Psoas muscle (tissue), 8 donors: ENCODE results near the gene ZP4. TPM values are rescaled to one million over a fixed set of nuclear protein-coding genes. Genes with fewer than 3 reads are reported as not detected.

Source experiments
- ATAC-seq, 4 donors: fragments of 200-7000 bp; cut with Tn5 transposase; one replicate each; pipeline ENCODE4 v1.9.1; 2020; ENCODE audit warnings: moderate library complexity in 3 of 4, mild to moderate bottlenecking in 2 of 4
- DNase-seq, 2 donors: peaks; one replicate each; pipeline ENCODE4 v3.0.0-alpha.2; 2020
- H3K27ac ChIP-seq: fragments of 200-600 bp; one replicate; pipeline ENCODE4 v1.8.0; 2022
- H3K27me3 ChIP-seq, 3 donors: fragments of 200-600 bp in 1 of 3; one replicate each; pipeline versions ENCODE4 v1.6.1 to v1.8.0; 2013 to 2022; ENCODE audit warnings: low read length in 2 of 3, mild to moderate bottlenecking in 2 of 3, moderate library complexity in 1 of 3; ENCODE audit not compliant: insufficient read depth in 3 of 3
- H3K36me3 ChIP-seq, 2 donors: fragments of 200-600 bp in 1 of 2; one replicate each; pipeline versions ENCODE4 v1.6.1 to v1.8.0; 2013 to 2022; ENCODE audit warnings: low read depth in 1 of 2, mild to moderate bottlenecking in 1 of 2, moderate library complexity in 1 of 2; ENCODE audit not compliant: insufficient read depth in 1 of 2
- H3K4me1 ChIP-seq: fragments of 200-600 bp; one replicate; pipeline ENCODE4 v1.8.0; 2022
- H3K4me3 ChIP-seq: fragments of 200-600 bp; one replicate; pipeline ENCODE4 v1.8.0; 2022; ENCODE audit warnings: mild to moderate bottlenecking
- H3K9me3 ChIP-seq: fragments of 200-600 bp; one replicate; pipeline ENCODE4 v1.8.0; 2022
- CTCF ChIP-seq: fragments of 200-600 bp; IDR thresholded peaks from one replicate; pipeline ENCODE4 v1.8.0; 2022; ENCODE audit warnings: antibody characterized with exemption
- WGBS, 3 donors: extraction: QIAGEN DNeasy Blood & Tissue Kit; methylation state at CpG; one replicate each; pipeline versions ENCODE4 v1.1.6 to v1.1.7; 2013; 5-methylcytosine and 5-hydroxymethylcytosine counted together
- intact Hi-C, 2 donors: fragments of 100-400 bp; cut with DNase I; formaldehyde crosslinking; loops; one replicate each; pipeline versions ENCODE4 v1.11.0 to v1.14.2; 2022
- polyA plus RNA-seq, 3 donors: library from polyadenylated mRNA; stranded (reverse); fragments of 200-250 nt; gene quantifications; one replicate each; pipeline ENCODE4 v1.2.3, GENCODE V29; 2013
- total RNA-seq, 4 donors: library from RNA; stranded (reverse); fragmentation: NEBNext Ultra II Directional in 2 of 4; extraction: Animal tissue kit (Norgen Biotek cat#: 25700) in 2 of 4; gene quantifications; one replicate each; pipeline versions ENCODE4 v1.2.1 to v1.2.4, GENCODE V29; 2021 to 2023
- donor health status: healthy with polysubstance abuse.
- donor health status: DM: no; HTN: no; CAD: no; lungs with moderate emphysema.
- donor health status: Bipolar disorder and iron deficiency.
- donor health status: healthy.
- donor health status: DM: yes; HTN: yes; CAD: no.
- donor health status: DM: no; HTN: no; CAD: no.
- donor health status: DM: no; HTN: no; CAD: no.
- donor health status: DM: yes; HTN: yes; CAD: no.

Gene ZP4
- total and polyA plus RNA-seq, 7 donors, result not detected

- Histone ChIP-seq H3K4me3 (no peak overlapping the region), H3K27ac (no peak overlapping the region), H3K36me3 (no peaks in the 10 kb centered on the region), H3K9me3 (no peaks in the 10 kb centered on the region), H3K4me1 (no peaks in the 10 kb centered on the region), H3K27me3 (no peaks in the 10 kb centered on the region)
- 34 to 93% (median 93%) methylated on average over 1 of the region's 1 CpG for WGBS, 3 donors
- ATAC-seq, result no peak
- DNase-seq, result no peak
- intact Hi-C loops, result no loop called here
- no peak for TF ChIP-seq CTCF
Measured at GRCh38 chr1:237878406-237878805, 12.3 kb downstream of the ZP4 start.

DNA sequence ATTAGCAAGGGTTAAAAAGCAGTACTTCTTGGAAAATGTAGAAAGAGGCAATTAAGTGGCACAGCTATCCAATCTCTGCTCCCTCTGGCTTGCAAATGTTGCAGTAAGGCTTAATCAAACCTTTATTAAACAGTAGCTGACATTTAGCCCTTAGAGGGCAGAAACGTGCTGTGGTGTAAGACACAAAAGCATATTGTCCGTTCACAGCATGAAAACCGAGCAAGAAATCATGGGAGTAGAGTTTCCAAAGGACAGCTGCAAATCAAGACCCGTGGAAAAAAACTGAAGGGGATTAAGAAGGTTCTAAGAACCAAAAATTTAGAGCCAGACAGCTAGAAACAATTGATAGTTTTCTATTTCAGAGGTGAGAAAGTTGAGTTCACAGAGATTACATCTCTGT lies 13.1 kb downstream of the ZP4 start:
- H3K36me3 ChIP-seq, result no peaks in the 10 kb centered on the region
- no peak overlapping the region for H3K27ac ChIP-seq
- no peaks in the 10 kb centered on the region for H3K9me3 ChIP-seq
- TF ChIP-seq CTCF, result no peak
- no peaks in the 10 kb centered on the region for H3K27me3 ChIP-seq
- 7 to 15% (median 13%) methylated on average over 4 of the region's 4 CpGs for WGBS, 3 donors
- ATAC-seq (no peak), DNase-seq (no peak)
- no peak overlapping the region for H3K4me3 ChIP-seq
- no peaks in the 10 kb centered on the region for H3K4me1 ChIP-seq
- intact Hi-C loops, result no loop called here

DNA sequence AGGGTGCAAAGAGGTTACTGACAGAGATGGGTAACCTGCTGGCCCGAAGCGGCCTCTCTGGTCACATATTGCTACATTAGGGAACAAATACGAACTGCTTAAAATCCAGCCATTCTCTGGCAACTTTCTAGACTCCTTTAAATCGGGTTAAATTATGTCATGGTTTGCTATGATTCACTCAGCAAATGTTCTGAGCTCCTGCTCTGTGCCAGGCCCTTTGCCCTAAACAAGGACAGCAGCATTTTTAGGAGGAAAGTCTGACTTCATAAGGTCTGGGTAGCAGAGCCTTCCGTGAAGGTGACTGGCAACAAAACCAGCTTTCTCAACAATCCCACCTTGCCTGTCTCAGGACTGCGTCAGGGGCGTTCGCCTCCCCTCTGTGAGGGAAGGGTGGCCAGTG lies 15.4 kb downstream of the ZP4 start:
- intact Hi-C loops, result no loop called here
- WGBS, 3 donors, result 54 to 76% (median 56%) methylated on average over 8 of the region's 8 CpGs
- no peak for ATAC-seq

GRCh38 chr1:237873487-237874211 lies 17.1 kb downstream of the ZP4 start:
- TF ChIP-seq CTCF, result no peak
- DNase-seq (no peak), ATAC-seq (no peak)
- 61 to 69% (median 63%) methylated on average over 4 of the region's 4 CpGs for whole genome bisulfite sequencing, 3 donors
- no peaks in the 10 kb centered on the region for H3K27me3 ChIP-seq
- no peak overlapping the region for H3K4me3 ChIP-seq
- H3K36me3 ChIP-seq, result no peaks in the 10 kb centered on the region
- no peaks in the 10 kb centered on the region for H3K9me3 ChIP-seq
- no peaks in the 10 kb centered on the region for H3K4me1 ChIP-seq
- H3K27ac ChIP-seq, result no peak overlapping the region
- intact Hi-C loops, result no loop called here

More for the DNA sequence above, 15.4 kb downstream of the ZP4 start:
- H3K36me3 ChIP-seq, result no peaks in the 10 kb centered on the region
- H3K4me1 ChIP-seq, result no peaks in the 10 kb centered on the region
- no peak for TF ChIP-seq CTCF
- no peak for DNase-seq
- H3K27me3 ChIP-seq, result no peaks in the 10 kb centered on the region
- H3K4me3 ChIP-seq, result no peak overlapping the region
- no peaks in the 10 kb centered on the region for H3K9me3 ChIP-seq
- H3K27ac ChIP-seq, result no peak overlapping the region
